H9 (cell line): Measurements from ENCODE around the gene SGTB. TPM values are rescaled to one million over a fixed set of nuclear protein-coding genes. Genes with fewer than 3 reads are reported as not detected.

Source experiments
- DNase-seq: peaks from one replicate; pipeline ENCODE4 v3.0.0-alpha.2; 2017
- H2AFZ ChIP-seq: one replicate; pipeline ENCODE4 v1.6.1; 2013; ENCODE audit warnings: mild to moderate bottlenecking, low read length, control low read depth, moderate library complexity
- H2AK5ac ChIP-seq: 2 replicates; pipeline ENCODE4 v1.6.1; 2013; ENCODE audit warnings: low read length, control low read depth, mixed read lengths; ENCODE audit not compliant: insufficient read length
- H2BK120ac ChIP-seq: one replicate; pipeline ENCODE4 v1.6.1; 2013; ENCODE audit warnings: low read depth, mild to moderate bottlenecking, low read length, control low read depth, inconsistent platforms; ENCODE audit not compliant: poor library complexity, severe bottlenecking
- H2BK12ac ChIP-seq: 2 replicates; pipeline ENCODE4 v1.6.1; 2013; ENCODE audit warnings: low read length, control low read depth, mixed read lengths, low read depth; ENCODE audit not compliant: insufficient read length
- H2BK15ac ChIP-seq: 2 replicates; pipeline ENCODE4 v1.6.1; 2013; ENCODE audit warnings: low read depth, low read length, control low read depth
- H2BK20ac ChIP-seq: one replicate; pipeline ENCODE4 v1.6.1; 2013; ENCODE audit warnings: low read depth, mild to moderate bottlenecking, low read length, control low read depth, inconsistent platforms; ENCODE audit not compliant: poor library complexity, severe bottlenecking
- H2BK5ac ChIP-seq: 2 replicates; pipeline ENCODE4 v1.6.1; 2013; ENCODE audit warnings: low read length, control low read depth, mixed read lengths; ENCODE audit not compliant: insufficient read length
- H3K14ac ChIP-seq: 2 replicates; pipeline ENCODE4 v1.6.1; 2013; ENCODE audit warnings: low read length, control low read depth; ENCODE audit not compliant: insufficient read depth
- H3K18ac ChIP-seq: 2 replicates; pipeline ENCODE4 v1.6.1; 2013; ENCODE audit warnings: low read depth, mild to moderate bottlenecking, mixed read lengths, low read length, control low read depth; ENCODE audit not compliant: insufficient read length
- H3K23ac ChIP-seq: 2 replicates; pipeline ENCODE4 v1.6.1; 2013; ENCODE audit warnings: low read length, control low read depth, mixed read lengths, low read depth; ENCODE audit not compliant: insufficient read length
- H3K23me2 ChIP-seq: 2 replicates; pipeline ENCODE4 v1.6.1; 2013; ENCODE audit warnings: low read depth, mild to moderate bottlenecking, mixed read lengths, low read length, control low read depth; ENCODE audit not compliant: insufficient read length, poor library complexity, severe bottlenecking
- H3K27ac ChIP-seq: 2 replicates; pipeline ENCODE4 v1.5.1; 2013; ENCODE audit warnings: low read length, control low read depth, mixed read lengths, low read depth; ENCODE audit not compliant: insufficient read length
- H3K27me3 ChIP-seq: 2 replicates; pipeline ENCODE4 v1.6.1; 2013; ENCODE audit warnings: low read length, control low read depth, inconsistent platforms; ENCODE audit not compliant: insufficient read depth
- H3K4ac ChIP-seq: 2 replicates; pipeline ENCODE4 v1.6.1; 2013; ENCODE audit warnings: low read depth, mild to moderate bottlenecking, control low read depth, inconsistent platforms, low read length, moderate library complexity
- H3K4me1 ChIP-seq: 2 replicates; pipeline ENCODE4 v1.6.1; 2013; ENCODE audit warnings: low read length, control low read depth, inconsistent platforms; ENCODE audit not compliant: insufficient read depth
- H3K4me2 ChIP-seq: 2 replicates; pipeline ENCODE4 v1.6.1; 2013; ENCODE audit warnings: low read length, control low read depth, mixed read lengths; ENCODE audit not compliant: insufficient read length, insufficient read depth
- H3K56ac ChIP-seq: 2 replicates; pipeline ENCODE4 v1.6.1; 2013; ENCODE audit warnings: low read depth, mild to moderate bottlenecking, mixed read lengths, low read length, control low read depth; ENCODE audit not compliant: insufficient read length
- H3K79me1 ChIP-seq: 2 replicates; pipeline ENCODE4 v1.6.1; 2013; ENCODE audit warnings: low read depth, mild to moderate bottlenecking, moderate library complexity, low read length, control low read depth, inconsistent platforms; ENCODE audit not compliant: insufficient read depth, poor library complexity, severe bottlenecking
- H3K79me2 ChIP-seq: 2 replicates; pipeline ENCODE4 v1.6.1; 2013; ENCODE audit warnings: low read length, control low read depth, inconsistent platforms; ENCODE audit not compliant: insufficient read depth
- H3K9ac ChIP-seq: 2 replicates; pipeline ENCODE4 v1.6.1; 2013; ENCODE audit warnings: low read length, control low read depth, mixed read lengths; ENCODE audit not compliant: insufficient read length; ENCODE audit errors: extremely low read depth
- H3K9me3 ChIP-seq: one replicate; pipeline ENCODE4 v1.6.1; 2013; ENCODE audit warnings: low read depth, low read length, inconsistent platforms; ENCODE audit not compliant: control insufficient read depth
- H3T11ph ChIP-seq: one replicate; pipeline ENCODE4 v1.6.1; 2013; ENCODE audit warnings: mild to moderate bottlenecking, low read length, control low read depth, inconsistent platforms
- H4K20me1 ChIP-seq: one replicate; pipeline ENCODE4 v1.6.1; 2013; ENCODE audit not compliant: control insufficient read depth, insufficient read length, insufficient read depth
- H4K5ac ChIP-seq: 2 replicates; pipeline ENCODE4 v1.6.1; 2013; ENCODE audit warnings: low read depth, mild to moderate bottlenecking, mixed read lengths, low read length, control low read depth; ENCODE audit not compliant: insufficient read length
- H4K8ac ChIP-seq: replicated peaks from 2 replicates; pipeline ENCODE4 v1.6.1; 2013; ENCODE audit warnings: low read length, control low read depth, mixed read lengths, low read depth; ENCODE audit not compliant: insufficient read length
- H4K91ac ChIP-seq: 2 replicates; pipeline ENCODE4 v1.6.1; 2013; ENCODE audit warnings: low read depth, mild to moderate bottlenecking, moderate library complexity, mixed read lengths, low read length, control low read depth; ENCODE audit not compliant: insufficient read length
- H3K27ac Mint-ChIP-seq, 3 experiments: 2 replicates in 2 of 3; 3 replicates in 1 of 3; pipeline ENCODE4 v1.8.0; 2020 to 2021; ENCODE audit warnings: mixed read lengths in 3 of 3, mild to moderate bottlenecking in 1 of 3, moderate library complexity in 1 of 3
- H3K27me3 Mint-ChIP-seq: 2 replicates; pipeline ENCODE4 v1.8.0; 2021; ENCODE audit warnings: low read depth, mild to moderate bottlenecking, moderate library complexity, mixed read lengths
- H3K36me3 Mint-ChIP-seq, 3 experiments: 2 replicates in 2 of 3; 3 replicates in 1 of 3; pipeline ENCODE4 v1.8.0; 2020 to 2021; ENCODE audit warnings: low read depth in 3 of 3, mixed read lengths in 3 of 3; ENCODE audit not compliant: insufficient read depth in 1 of 3
- H3K4me1 Mint-ChIP-seq, 2 experiments: 2 replicates each; pipeline ENCODE4 v1.8.0; 2020; ENCODE audit warnings: mixed read lengths in 2 of 2
- H3K4me3 Mint-ChIP-seq, 2 experiments: 2 replicates in 1 of 2; 3 replicates in 1 of 2; pipeline ENCODE4 v1.8.0; 2020 to 2021; ENCODE audit warnings: mild to moderate bottlenecking in 2 of 2, mixed read lengths in 2 of 2, moderate library complexity in 1 of 2
- H3K9me3 Mint-ChIP-seq, 2 experiments: 2 replicates in 1 of 2; 3 replicates in 1 of 2; pipeline ENCODE4 v1.8.0; 2020; ENCODE audit warnings: mild to moderate bottlenecking in 2 of 2, mixed read lengths in 2 of 2, moderate library complexity in 1 of 2
- CTCF ChIP-seq: fragments of 200-600 bp; sonication (generic); conservative IDR thresholded peaks from 3 replicates; pipeline ENCODE4 v1.8.0; 2021; ENCODE audit warnings: antibody characterized with exemption, mild to moderate bottlenecking
- WGBS: extraction: QIAGEN DNeasy Blood & Tissue Kit; methylation state at CpG from one replicate; pipeline ENCODE4 v1.1.7; 2013; ENCODE audit warnings: missing lambda C conversion rate, low lambda C conversion rate, mixed read lengths; ENCODE audit not compliant: insufficient read length; ENCODE audit errors: extremely low coverage; 5-methylcytosine and 5-hydroxymethylcytosine counted together
- total RNA-seq: library from RNA; stranded (reverse); gene quantifications from 2 replicates; pipeline ENCODE4 v1.2.1, GENCODE V29; 2021

Gene SGTB
- total RNA-seq, 1 experiment from 2014 or later: 18.7 TPM

GRCh38 chr5:65753189-65753588, 31.3 kb upstream of the SGTB start:
- Histone ChIP-seq H3K4me1 (no peaks in the 10 kb centered on the region), H3T11ph (no peak overlapping the region), H3K79me2 (peaks cover 17% of the 10 kb centered on the region), H4K91ac (no peak overlapping the region), H3K4ac (no peak overlapping the region), H3K27ac (no peak overlapping the region), H3K9me3 (no peaks in the 10 kb centered on the region), H2BK15ac (no peak overlapping the region), H3K79me1 (peaks cover 7% of the 10 kb centered on the region), H3K18ac (no peak overlapping the region), H2BK20ac (no peak overlapping the region), H3K23me2 (no peaks in the 10 kb centered on the region), H2AFZ (no peak overlapping the region), H2BK12ac (no peak overlapping the region), H4K8ac (no peak overlapping the region), H3K27me3 (no peaks in the 10 kb centered on the region), H2BK120ac (no peak overlapping the region), H3K56ac (no peak overlapping the region), H4K5ac (no peak overlapping the region), H3K14ac (no peak overlapping the region), H3K4me2 (no peak overlapping the region), H3K23ac (no peak overlapping the region), H2AK5ac (no peak overlapping the region), H2BK5ac (no peak overlapping the region), H4K20me1 (no peaks in the 10 kb centered on the region), H3K9ac (no peak overlapping the region)
- H3K4me3 Mint-ChIP-seq: no peak overlapping the region
- peaks cover 0 to 10% (median under 1%) of the 10 kb centered on the region in 3 experiments; a peak in 2 of 7 replicates for H3K36me3 Mint-ChIP-seq
- no CpG with 5 or more reads among the region's 8 CpGs for WGBS
- TF ChIP-seq CTCF: no peak
- DNase-seq: no peak
- peaks cover 6 to 8% of the 10 kb centered on the region in 2 experiments; a peak in 3 of 4 replicates for H3K4me1 Mint-ChIP-seq
- peaks cover 0 to under 1% of the 10 kb centered on the region in 2 experiments; a peak in 2 of 5 replicates for H3K9me3 Mint-ChIP-seq
- H3K27me3 Mint-ChIP-seq: no peaks in the 10 kb centered on the region
- no peak overlapping the region for H3K27ac Mint-ChIP-seq
